HL-60 (cell line): ENCODE data around the gene CD34.

Experiments
- DNase-seq, 2 experiments: peaks; one replicate each; pipeline ENCODE4 v3.0.0-alpha.2; 2010 to 2020; ENCODE audit warnings: low read depth in 1 of 2, low spot score in 1 of 2
- H3K27ac ChIP-seq: fragments of 250-450 bp; sonication (Bioruptor Pico); replicated peaks from 2 replicates; pipeline ENCODE4 v1.5.1; 2020; ENCODE audit warnings: mild to moderate bottlenecking, moderate library complexity
- H3K27me3 ChIP-seq: fragments of 250-450 bp; sonication (Bioruptor Pico); 2 replicates; pipeline ENCODE4 v1.5.1; 2021; ENCODE audit warnings: mild to moderate bottlenecking, moderate library complexity; ENCODE audit not compliant: insufficient read depth, poor library complexity, severe bottlenecking
- H3K4me3 ChIP-seq: replicated peaks from 2 replicates; pipeline ENCODE4 v1.5.1; 2011; ENCODE audit warnings: mild to moderate bottlenecking, control low read depth, low read length; ENCODE audit not compliant: insufficient read depth
- GABPA ChIP-seq: IDR thresholded peaks from 2 replicates; pipeline ENCODE4 v1.6.1; 2012; ENCODE audit warnings: low read depth
- POLR2AphosphoS5 ChIP-seq: IDR thresholded peaks from 2 replicates; pipeline ENCODE4 v1.6.1; 2012; ENCODE audit warnings: low read depth
- SPI1 ChIP-seq: IDR thresholded peaks from 2 replicates; pipeline ENCODE4 v1.6.1; 2012; ENCODE audit warnings: low read depth, mild to moderate bottlenecking, borderline replicate concordance
- TF ChIP-seq, protein P1 (sequence below): IDR thresholded peaks from one replicate; pipeline ENCODE4 v1.5.1; 2011; ENCODE audit warnings: low read length, control low read depth, inconsistent platforms; ENCODE audit not compliant: insufficient read depth
- TF ChIP-seq, protein P2 (sequence below): IDR thresholded peaks from 2 replicates; pipeline ENCODE4 v1.6.1; 2012; ENCODE audit warnings: low read depth; ENCODE audit not compliant: insufficient replicate concordance

CD34 gene

DNA sequence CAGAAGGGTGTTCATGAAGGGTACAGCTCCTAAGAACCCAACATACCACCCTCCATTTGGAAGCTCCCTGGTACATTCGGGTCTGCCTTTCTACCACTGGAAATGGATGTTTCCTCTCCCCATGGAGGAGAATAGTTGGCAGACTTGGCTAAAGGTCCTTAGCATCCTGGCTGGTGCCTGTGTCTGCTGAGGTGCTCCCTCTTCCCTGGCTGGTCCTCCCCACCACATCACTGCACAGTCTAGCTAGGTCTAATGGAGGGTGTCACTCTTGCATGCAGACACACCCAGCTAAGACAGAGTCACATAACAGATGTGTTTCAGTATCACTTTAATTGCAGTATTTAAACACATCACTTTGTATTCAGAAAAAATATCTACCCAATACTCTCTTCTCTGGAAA is 24.7 kb downstream of the CD34 start:
- TF ChIP-seq SPI1 (no peak), GABPA (no peak), POLR2AphosphoS5 (no peak)
- TF ChIP-seq, protein P1, sequence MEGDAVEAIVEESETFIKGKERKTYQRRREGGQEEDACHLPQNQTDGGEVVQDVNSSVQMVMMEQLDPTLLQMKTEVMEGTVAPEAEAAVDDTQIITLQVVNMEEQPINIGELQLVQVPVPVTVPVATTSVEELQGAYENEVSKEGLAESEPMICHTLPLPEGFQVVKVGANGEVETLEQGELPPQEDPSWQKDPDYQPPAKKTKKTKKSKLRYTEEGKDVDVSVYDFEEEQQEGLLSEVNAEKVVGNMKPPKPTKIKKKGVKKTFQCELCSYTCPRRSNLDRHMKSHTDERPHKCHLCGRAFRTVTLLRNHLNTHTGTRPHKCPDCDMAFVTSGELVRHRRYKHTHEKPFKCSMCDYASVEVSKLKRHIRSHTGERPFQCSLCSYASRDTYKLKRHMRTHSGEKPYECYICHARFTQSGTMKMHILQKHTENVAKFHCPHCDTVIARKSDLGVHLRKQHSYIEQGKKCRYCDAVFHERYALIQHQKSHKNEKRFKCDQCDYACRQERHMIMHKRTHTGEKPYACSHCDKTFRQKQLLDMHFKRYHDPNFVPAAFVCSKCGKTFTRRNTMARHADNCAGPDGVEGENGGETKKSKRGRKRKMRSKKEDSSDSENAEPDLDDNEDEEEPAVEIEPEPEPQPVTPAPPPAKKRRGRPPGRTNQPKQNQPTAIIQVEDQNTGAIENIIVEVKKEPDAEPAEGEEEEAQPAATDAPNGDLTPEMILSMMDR, result no peak
- TF ChIP-seq, protein P2, sequence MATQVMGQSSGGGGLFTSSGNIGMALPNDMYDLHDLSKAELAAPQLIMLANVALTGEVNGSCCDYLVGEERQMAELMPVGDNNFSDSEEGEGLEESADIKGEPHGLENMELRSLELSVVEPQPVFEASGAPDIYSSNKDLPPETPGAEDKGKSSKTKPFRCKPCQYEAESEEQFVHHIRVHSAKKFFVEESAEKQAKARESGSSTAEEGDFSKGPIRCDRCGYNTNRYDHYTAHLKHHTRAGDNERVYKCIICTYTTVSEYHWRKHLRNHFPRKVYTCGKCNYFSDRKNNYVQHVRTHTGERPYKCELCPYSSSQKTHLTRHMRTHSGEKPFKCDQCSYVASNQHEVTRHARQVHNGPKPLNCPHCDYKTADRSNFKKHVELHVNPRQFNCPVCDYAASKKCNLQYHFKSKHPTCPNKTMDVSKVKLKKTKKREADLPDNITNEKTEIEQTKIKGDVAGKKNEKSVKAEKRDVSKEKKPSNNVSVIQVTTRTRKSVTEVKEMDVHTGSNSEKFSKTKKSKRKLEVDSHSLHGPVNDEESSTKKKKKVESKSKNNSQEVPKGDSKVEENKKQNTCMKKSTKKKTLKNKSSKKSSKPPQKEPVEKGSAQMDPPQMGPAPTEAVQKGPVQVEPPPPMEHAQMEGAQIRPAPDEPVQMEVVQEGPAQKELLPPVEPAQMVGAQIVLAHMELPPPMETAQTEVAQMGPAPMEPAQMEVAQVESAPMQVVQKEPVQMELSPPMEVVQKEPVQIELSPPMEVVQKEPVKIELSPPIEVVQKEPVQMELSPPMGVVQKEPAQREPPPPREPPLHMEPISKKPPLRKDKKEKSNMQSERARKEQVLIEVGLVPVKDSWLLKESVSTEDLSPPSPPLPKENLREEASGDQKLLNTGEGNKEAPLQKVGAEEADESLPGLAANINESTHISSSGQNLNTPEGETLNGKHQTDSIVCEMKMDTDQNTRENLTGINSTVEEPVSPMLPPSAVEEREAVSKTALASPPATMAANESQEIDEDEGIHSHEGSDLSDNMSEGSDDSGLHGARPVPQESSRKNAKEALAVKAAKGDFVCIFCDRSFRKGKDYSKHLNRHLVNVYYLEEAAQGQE, result no peak
- Histone ChIP-seq H3K4me3 (no peak overlapping the region), H3K27me3 (no peaks in the 10 kb centered on the region), H3K27ac (no peak overlapping the region)
- no peak for DNase-seq

DNA sequence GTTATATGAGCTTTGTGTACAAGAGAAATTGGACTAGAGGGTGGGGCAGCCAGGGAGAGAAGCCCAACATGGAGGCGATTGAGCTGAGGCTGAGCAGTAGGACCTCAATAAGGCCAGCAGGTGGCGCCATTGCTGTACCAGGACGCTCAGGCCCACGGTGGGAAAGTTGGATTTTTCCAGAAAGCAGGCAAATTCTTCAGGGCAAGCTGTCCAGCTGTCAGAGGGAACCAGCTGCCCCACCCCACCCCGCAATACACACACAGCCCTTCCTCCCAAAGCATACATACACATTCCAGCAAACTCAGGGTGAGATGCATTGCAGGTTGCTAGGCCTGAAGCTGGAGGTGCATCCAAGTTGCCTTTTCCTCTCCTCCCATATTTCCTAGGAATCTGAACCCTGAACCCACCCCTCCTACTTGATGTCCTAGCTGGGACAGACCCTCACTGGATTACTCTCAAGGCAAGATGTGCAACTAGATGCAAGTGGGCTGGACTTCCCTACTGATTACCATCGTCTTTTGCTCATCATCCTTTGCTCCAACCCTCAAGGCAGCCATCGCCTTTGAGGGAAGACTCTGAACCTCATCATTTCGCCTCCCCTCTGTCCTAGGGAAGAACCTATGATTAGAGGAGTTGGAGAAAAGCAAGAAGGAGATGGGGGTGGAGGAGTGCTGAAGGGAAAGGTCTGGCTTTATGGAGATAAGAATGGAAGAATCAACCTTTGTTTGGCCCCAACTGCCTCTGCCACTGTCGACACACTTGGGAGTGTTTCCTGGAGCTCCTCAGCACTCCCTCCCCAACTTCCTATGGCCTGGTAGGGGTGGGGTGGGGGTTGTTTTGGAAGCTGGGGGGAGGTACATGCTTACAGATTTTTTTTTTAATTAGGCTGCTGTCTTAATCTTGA is 25.5 kb downstream of the CD34 start:
- TF ChIP-seq, protein P1, result peak; percentile 88
- TF ChIP-seq GABPA, result no peak
- peak; percentile 68 to 69 for DNase-seq
- Histone ChIP-seq H3K27me3 (no peaks in the 10 kb centered on the region), H3K4me3 (no peak overlapping the region), H3K27ac (no peak overlapping the region)

DNA sequence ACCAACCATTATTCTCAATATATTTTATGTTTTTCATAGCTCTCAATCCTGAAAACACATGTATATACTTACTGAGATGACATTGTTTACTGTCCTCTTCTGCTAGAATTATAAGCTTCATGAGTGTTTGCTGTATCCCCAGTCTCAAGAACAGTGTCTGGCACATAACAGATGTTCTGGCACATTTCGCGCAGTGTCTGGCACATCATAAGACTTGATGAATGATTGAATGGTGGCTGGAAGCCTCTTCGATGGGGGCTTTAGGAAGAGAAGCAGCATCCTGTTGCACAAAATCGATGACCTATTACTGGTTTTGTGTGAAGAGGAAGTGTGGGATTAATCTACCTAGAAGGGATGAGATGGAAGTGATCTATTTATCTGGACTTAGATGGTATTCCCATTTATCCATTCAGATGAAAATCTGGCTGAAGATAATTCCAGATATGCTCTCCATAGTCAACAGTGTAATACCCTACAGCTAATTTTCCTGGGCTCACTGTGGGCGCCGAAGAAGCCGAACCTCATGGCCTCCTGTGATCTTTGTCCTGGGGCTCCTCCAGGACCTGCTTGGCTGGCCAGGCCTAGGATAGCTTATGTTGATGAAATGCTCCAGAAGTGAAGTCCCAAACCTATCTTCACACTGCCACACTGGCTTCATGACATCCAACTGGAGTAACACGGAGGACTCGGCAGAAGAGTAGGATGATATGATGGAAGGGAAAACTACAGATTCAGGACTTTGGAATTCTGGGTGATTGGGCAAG is 26.5 kb downstream of the CD34 start:
- Histone ChIP-seq H3K27me3 (no peaks in the 10 kb centered on the region), H3K4me3 (no peak overlapping the region), H3K27ac (no peak overlapping the region)
- TF ChIP-seq POLR2AphosphoS5 (no peak), SPI1 (no peak), GABPA (no peak)
- TF ChIP-seq, protein P2, result no peak
- TF ChIP-seq, protein P1, result no peak
- no peak for DNase-seq
